ENCODE measurements around the gene TCHH. TPM values are rescaled to one million over a fixed set of nuclear protein-coding genes. Genes with fewer than 3 reads are reported as not detected.

The TCHH gene
- total RNA-seq, 3 donors from 2014 or later = 0.03 to 0.05 TPM; not detected in 1

DNA sequence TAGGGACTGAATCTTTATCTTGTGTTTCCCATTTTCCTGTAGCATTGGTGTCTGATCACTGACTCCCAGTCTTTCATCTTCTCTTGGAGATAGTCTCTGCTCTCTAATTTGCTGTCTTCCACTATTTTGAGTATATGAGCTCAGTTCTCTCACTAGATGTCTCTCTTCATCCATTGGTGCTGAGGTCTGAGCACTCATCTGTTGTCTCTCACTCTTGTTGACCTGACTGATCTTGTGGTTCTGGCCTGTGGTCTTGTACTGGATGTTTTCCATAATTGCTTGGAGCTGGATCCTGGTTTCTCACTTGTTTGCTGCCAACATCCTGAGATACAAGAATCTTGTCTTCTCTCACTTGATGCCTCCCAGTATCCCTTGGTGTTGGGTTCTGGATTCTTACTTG lies 53.3 kb downstream of the TCHH start:
- Mint-ChIP-seq H3K4me1 (ENCODE audit: low read depth) (no peaks in the 10 kb centered on the region), H3K4me3 (no peak overlapping the region), H3K36me3 (ENCODE audit: insufficient read depth) (no peaks in the 10 kb centered on the region), H3K27me3 (ENCODE audit: low read depth) (peaks cover 25% of the 10 kb centered on the region), H3K9me3 (no peaks in the 10 kb centered on the region)
- no peak for DNase-seq
- ATAC-seq = no peak

Other genes starting within 250 kb of the TCHH start
- 10 to 100 TPM; 23.2 to 29.1 (median 24.6) TPM for gene THEM4, start 205.9 kb downstream of the TCHH start, total RNA-seq
- gene S100A10, start 121.6 kb downstream of the TCHH start, total RNA-seq = 100 to 1,000 TPM in 2 of 3 donors, 10 to 100 TPM in 1; 92.6 to 113 (median 106) TPM
- gene S100A11, start 78.4 kb downstream of the TCHH start, total RNA-seq = 100 to 1,000 TPM in 2 of 3 donors, 10 to 100 TPM in 1; 89.0 to 139 (median 121) TPM
- gene TCHHL1, start 26.4 kb downstream of the TCHH start, total RNA-seq = not detected
- not detected for gene RPTN, start 43.8 kb upstream of the TCHH start, total RNA-seq
- gene HRNR, start 108.7 kb upstream of the TCHH start, total RNA-seq = not detected
- not detected for gene FLG, start 209.8 kb upstream of the TCHH start, total RNA-seq
- not detected for gene FLG2, start 244.6 kb upstream of the TCHH start, total RNA-seq

Data from activated T-cell treated with anti-CD3 and anti-CD28 coated beads, Interleukin-2, amount 50 U/mL, for 4 hours (primary cell).